HG03457 (cell line): ENCODE results near the gene INHA.

ENCODE experiments used
- ATAC-seq: cut with Tn5 transposase; IDR thresholded peaks from one replicate; pipeline ENCODE4 v1.9.1; 2021; ENCODE audit warnings: moderate number of reproducible peaks; ENCODE audit not compliant: unreplicated experiment

Gene INHA

GRCh38 chr2:219572237-219573001 is at the start of gene INHA:
Gene INHA, plus strand, starts transcription at chr2:219572310. Its CDS starts 65 bp downstream, at chr2:219572375.
- no peak for ATAC-seq

- ATAC-seq, result no peak
These were observed 49.0 kb upstream of the INHA start for GRCh38 chr2:219523031-219523671.

- ATAC-seq, result no peak
These were observed 47.3 kb upstream of the INHA start for GRCh38 chr2:219524817-219525216.

- no peak for ATAC-seq
These were observed 46.4 kb upstream of the INHA start for GRCh38 chr2:219525533-219526232.

- no peak for ATAC-seq
These were observed 45.6 kb upstream of the INHA start for GRCh38 chr2:219526320-219527075.

GRCh38 chr2:219527076-219527394 is 45.1 kb upstream of the INHA start:
- no peak for ATAC-seq

- ATAC-seq, result no peak
These were observed 44.6 kb upstream of the INHA start for GRCh38 chr2:219527472-219527871.

GRCh38 chr2:219530048-219530963 is 41.8 kb upstream of the INHA start:
- peak; percentile 73 for ATAC-seq

- no peak for ATAC-seq
These were observed 40.3 kb upstream of the INHA start for GRCh38 chr2:219531639-219532377.

GRCh38 chr2:219532378-219532649 is 39.8 kb upstream of the INHA start:
- no peak for ATAC-seq

GRCh38 chr2:219533930-219534661 is 38.0 kb upstream of the INHA start:
- ATAC-seq, result no peak

GRCh38 chr2:219536425-219536824 is 35.7 kb upstream of the INHA start:
- no peak for ATAC-seq

- ATAC-seq, result no peak
These were observed 35.1 kb upstream of the INHA start for GRCh38 chr2:219536967-219537366.

- ATAC-seq, result no peak
These were observed 34.2 kb upstream of the INHA start for GRCh38 chr2:219537657-219538488.

- no peak for ATAC-seq
These were observed 33.6 kb upstream of the INHA start for GRCh38 chr2:219538504-219538951.

GRCh38 chr2:219538956-219539788 is 32.9 kb upstream of the INHA start:
- ATAC-seq, result no peak

GRCh38 chr2:219539926-219540678 is 32.0 kb upstream of the INHA start:
- no peak for ATAC-seq
